ENCODE data around the gene SGCA.

Gene SGCA

GRCh38 chr17:50161023-50161910 lies 4.5 kb upstream of the SGCA start:
- H3K4me3 ChIP-seq (ENCODE audit: low read depth, low read length) = peak overlapping the region; percentile 68
- TF ChIP-seq CTCF (IDR thresholded peaks at IDR 0.05; ENCODE audit: low read depth, low read length) = peak; percentile 73

GRCh38 chr17:50161911-50162288 lies 3.9 kb upstream of the SGCA start:
- H3K4me3 ChIP-seq (ENCODE audit: low read depth, low read length) = no peak overlapping the region; the same call in 1 of the 2 replicates
- no peak for TF ChIP-seq CTCF (IDR thresholded peaks at IDR 0.05; ENCODE audit: low read depth, low read length)

- H3K4me3 ChIP-seq (ENCODE audit: low read depth, low read length) = no peak overlapping the region
- no peak for TF ChIP-seq CTCF (IDR thresholded peaks at IDR 0.05; ENCODE audit: low read depth, low read length)
Observed at GRCh38 chr17:50162466-50163254, 3.1 kb upstream of the SGCA start.

GRCh38 chr17:50163843-50164696 lies 1.7 kb upstream of the SGCA start:
- no peak overlapping the region for H3K4me3 ChIP-seq (ENCODE audit: low read depth, low read length)
- no peak for TF ChIP-seq CTCF (IDR thresholded peaks at IDR 0.05; ENCODE audit: low read depth, low read length)

- no peak for TF ChIP-seq CTCF (IDR thresholded peaks at IDR 0.05; ENCODE audit: low read depth, low read length)
Observed at GRCh38 chr17:50164697-50164988, 1.2 kb upstream of the SGCA start.

GRCh38 chr17:50165066-50165465 lies 739 bp upstream of the SGCA start:
- no peak overlapping the region for H3K4me3 ChIP-seq (ENCODE audit: low read depth, low read length)
- no peak for TF ChIP-seq CTCF (IDR thresholded peaks at IDR 0.05; ENCODE audit: low read depth, low read length)

More at GRCh38 chr17:50164697-50164988, 1.2 kb upstream of the SGCA start:
- no peak overlapping the region for H3K4me3 ChIP-seq (ENCODE audit: low read depth, low read length)
